Natural killer cell (primary cell): Measurements from ENCODE around the gene AFMID. TPM values are rescaled to one million over a fixed set of nuclear protein-coding genes. Genes with fewer than 3 reads are reported as not detected.
A peak's percentile ranks its signal among the peaks of the same experiment; 100 is the strongest.

Experiments
- ATAC-seq, 3 donors: fragments of 150-1000 bp in 2 of 3; fragments of 200-7000 bp in 1 of 3; cut with Tn5 transposase; 1 replicate in 1 of 3; 2 replicates in 2 of 3; pipeline ENCODE4 v1.10.0; 2021; ENCODE audit warnings: mild to moderate bottlenecking in 2 of 3, moderate library complexity in 2 of 3
- DNase-seq, 2 donors: peaks; one replicate each; pipeline versions ENCODE4 v3.0.0 to v3.0.0-alpha.2; 2013 to 2021; ENCODE audit warnings: mixed read lengths in 1 of 2
- H3K27ac ChIP-seq: one replicate; pipeline ENCODE4 v1.5.1; 2013; ENCODE audit warnings: mild to moderate bottlenecking, low read length
- H3K27me3 ChIP-seq: one replicate; pipeline ENCODE4 v1.6.1; 2013; ENCODE audit warnings: low read length; ENCODE audit not compliant: control insufficient read depth, insufficient read depth
- H3K36me3 ChIP-seq: one replicate; pipeline ENCODE4 v1.6.1; 2013; ENCODE audit warnings: low read length; ENCODE audit not compliant: control insufficient read depth, insufficient read depth
- H3K4me1 ChIP-seq: one replicate; pipeline ENCODE4 v1.6.1; 2013; ENCODE audit warnings: low read length; ENCODE audit not compliant: control insufficient read depth, insufficient read depth
- H3K4me3 ChIP-seq: one replicate; pipeline ENCODE4 v1.5.1; 2013; ENCODE audit warnings: low read length
- H3K9me3 ChIP-seq: one replicate; pipeline ENCODE4 v1.6.1; 2013; ENCODE audit warnings: low read length; ENCODE audit not compliant: control insufficient read depth, insufficient read depth
- H3K27ac Mint-ChIP-seq, 2 donors: one replicate each; pipeline ENCODE4 v1.8.0; 2022; ENCODE audit warnings: mild to moderate bottlenecking in 2 of 2, mixed read lengths in 2 of 2, moderate library complexity in 1 of 2
- H3K27me3 Mint-ChIP-seq, 2 donors: one replicate each; pipeline ENCODE4 v1.8.0; 2022; ENCODE audit warnings: low read depth in 2 of 2, mixed read lengths in 2 of 2
- H3K36me3 Mint-ChIP-seq: one replicate; pipeline ENCODE4 v1.8.0; 2022; ENCODE audit warnings: mixed read lengths
- H3K4me1 Mint-ChIP-seq, 2 donors: one replicate each; pipeline ENCODE4 v1.8.0; 2022; ENCODE audit warnings: mixed read lengths in 2 of 2
- H3K4me3 Mint-ChIP-seq: one replicate; pipeline ENCODE4 v1.8.0; 2022; ENCODE audit warnings: mild to moderate bottlenecking, moderate library complexity, mixed read lengths
- H3K9me3 Mint-ChIP-seq, 2 donors: one replicate each; pipeline ENCODE4 v1.8.0; 2022; ENCODE audit warnings: mixed read lengths in 2 of 2
- CTCF ChIP-seq: fragments of 200-600 bp; IDR thresholded peaks from one replicate; pipeline ENCODE4 v1.8.0; 2022; ENCODE audit warnings: antibody characterized with exemption
- WGBS: methylation state at CpG from one replicate; pipeline ENCODE4 v1.1.7; 2013; ENCODE audit warnings: missing lambda C conversion rate; ENCODE audit not compliant: insufficient coverage; 5-methylcytosine and 5-hydroxymethylcytosine counted together
- intact Hi-C: fragments of 100-400 bp; cut with micrococcal nuclease; formaldehyde crosslinking; loops from one replicate; pipeline ENCODE4 v1.14.2; 2022
- total RNA-seq, 4 donors: library from RNA; stranded (reverse); fragments of 120-200 nt in 1 of 4; gene quantifications; one replicate each; pipeline versions ENCODE4 v1.2.3 to v1.2.4, GENCODE V29; 2013 to 2022

Gene AFMID
- total RNA-seq, 3 donors from 2014 or later (not counting 1 experiment from before 2014, with no cell fraction given): 2.2 to 4.1 (median 2.3) TPM

GRCh38 chr17:78184868-78185267 lies 2.3 kb upstream of the AFMID start:
- H3K27me3 ChIP-seq: no peaks in the 10 kb centered on the region
- H3K36me3 ChIP-seq: no peaks in the 10 kb centered on the region
- no peaks in the 10 kb centered on the region for H3K9me3 ChIP-seq
- H3K36me3 Mint-ChIP-seq: no peaks in the 10 kb centered on the region
- no peak for DNase-seq
- intact Hi-C loops: no loop called here
- no peak overlapping the region for H3K4me3 ChIP-seq
- H3K27ac Mint-ChIP-seq: no peak overlapping the region
- TF ChIP-seq CTCF: no peak
- peaks cover 24% of the 10 kb centered on the region for H3K4me1 ChIP-seq
- no peak overlapping the region for H3K4me3 Mint-ChIP-seq
- peaks cover 9 to 24% of the 10 kb centered on the region in 2 donors for H3K4me1 Mint-ChIP-seq
- ATAC-seq: no peak
- H3K27ac ChIP-seq: no peak overlapping the region
- WGBS: 93% methylated on average over 8 of the region's 9 CpGs
- no peaks in the 10 kb centered on the region for H3K27me3 Mint-ChIP-seq
- H3K9me3 Mint-ChIP-seq: no peaks in the 10 kb centered on the region

DNA sequence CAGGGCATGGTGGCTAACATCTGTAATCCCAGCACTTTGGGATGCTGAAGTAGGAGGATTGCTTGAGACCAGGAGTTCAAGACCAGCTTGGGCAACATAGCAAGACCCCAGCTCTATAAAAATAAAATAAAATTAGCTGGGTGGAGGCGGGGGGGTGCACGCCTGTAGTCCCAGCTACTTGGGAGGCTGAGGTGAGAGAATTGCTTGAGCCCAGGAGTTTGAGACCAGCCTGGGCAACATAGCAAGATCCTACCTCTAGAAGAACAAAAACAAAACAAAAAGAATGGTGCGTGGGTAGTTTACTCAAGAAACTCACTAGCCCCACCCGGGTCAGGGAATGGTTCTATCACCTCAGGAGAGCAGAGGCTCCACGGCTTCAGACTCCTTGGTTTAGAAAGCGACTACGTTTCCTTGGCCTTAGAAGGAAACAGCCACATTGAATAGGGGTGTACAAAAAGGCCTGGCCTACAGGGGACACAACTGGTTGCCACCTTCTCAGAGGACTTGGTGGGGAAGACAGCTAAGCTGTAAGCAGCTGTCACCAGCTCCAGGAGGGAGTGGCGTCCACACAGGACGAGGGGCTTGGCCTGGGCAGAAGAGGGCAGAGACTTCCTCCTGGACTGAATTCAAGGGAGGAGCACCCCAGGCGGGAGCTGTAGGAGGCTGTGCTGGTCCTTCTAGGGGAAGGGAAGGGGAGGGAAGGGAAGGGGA lies 1.0 kb upstream of the AFMID start:
- H3K4me3 ChIP-seq: no peak overlapping the region
- peak overlapping the region; percentile 72 for H3K4me3 Mint-ChIP-seq
- peak in 1 of 2 donors; percentile 21 for DNase-seq
- WGBS: 75% methylated on average over 8 of the region's 10 CpGs
- intact Hi-C loops: no loop called here
- no peak overlapping the region for H3K27ac ChIP-seq
- H3K36me3 Mint-ChIP-seq: no peaks in the 10 kb centered on the region
- H3K36me3 ChIP-seq: no peaks in the 10 kb centered on the region
- ATAC-seq: no peak
- peak overlapping the region in 1 of 2 donors; percentile 59 for H3K27ac Mint-ChIP-seq
- no peaks in the 10 kb centered on the region for H3K9me3 Mint-ChIP-seq
- no peaks in the 10 kb centered on the region for H3K27me3 ChIP-seq
- peaks cover 0 to 15% of the 10 kb centered on the region in 2 donors for H3K4me1 Mint-ChIP-seq
- peaks cover 17% of the 10 kb centered on the region for H3K4me1 ChIP-seq
- no peaks in the 10 kb centered on the region for H3K27me3 Mint-ChIP-seq
- H3K9me3 ChIP-seq: no peaks in the 10 kb centered on the region
- no peak for TF ChIP-seq CTCF

GRCh38 chr17:78196716-78197115 lies 9.6 kb downstream of the AFMID start:
- Histone ChIP-seq H3K9me3 (no peaks in the 10 kb centered on the region), H3K27ac (no peak overlapping the region), H3K27me3 (no peaks in the 10 kb centered on the region), H3K4me3 (no peak overlapping the region), H3K4me1 (no peaks in the 10 kb centered on the region), H3K36me3 (no peaks in the 10 kb centered on the region)
- no peak for DNase-seq
- no peaks in the 10 kb centered on the region for H3K36me3 Mint-ChIP-seq
- no peak overlapping the region for H3K27ac Mint-ChIP-seq
- TF ChIP-seq CTCF: no peak
- WGBS: 96% methylated on average over 4 of the region's 5 CpGs
- H3K27me3 Mint-ChIP-seq: no peaks in the 10 kb centered on the region
- ATAC-seq: no peak
- H3K4me3 Mint-ChIP-seq: no peak overlapping the region
- no peaks in the 10 kb centered on the region for H3K9me3 Mint-ChIP-seq
- no peaks in the 10 kb centered on the region for H3K4me1 Mint-ChIP-seq
- intact Hi-C loops: no loop called here
